GM18951 (cell line): ENCODE measurements around the gene TBR1.

Source experiments
- POLR2A ChIP-seq: IDR thresholded peaks from 4 replicates; pipeline ENCODE4 v1.6.1; 2011; ENCODE audit warnings: mild to moderate bottlenecking; ENCODE audit not compliant: insufficient read length, insufficient read depth; ENCODE audit errors: extremely low read depth
- in situ Hi-C: fragments of 300-500 bp; cut with MboI; formaldehyde crosslinking; loops from one replicate; pipeline ENCODE4 v1.12.0; 2022; ENCODE audit warnings: low sequenced_read_pairs, mixed read lengths, inconsistent platforms; ENCODE audit not compliant: unreplicated experiment

Gene TBR1

GRCh38 chr2:161415987-161416707, at the start of gene TBR1:
Gene TBR1 (plus strand): TSS chr2:161416297. CDS start chr2:161416411, 114 bp downstream.
- no peak for TF ChIP-seq POLR2A
- in situ Hi-C loops: no loop called here

GRCh38 chr2:161367675-161368074, 48.4 kb upstream of the TBR1 start:
- TF ChIP-seq POLR2A: no peak
- in situ Hi-C loops: no loop called here

GRCh38 chr2:161369311-161369710, 46.8 kb upstream of the TBR1 start:
- in situ Hi-C loops: no loop called here
- TF ChIP-seq POLR2A: no peak

- in situ Hi-C loops: no loop called here
- TF ChIP-seq POLR2A: no peak
Measured at GRCh38 chr2:161370981-161371380, 45.1 kb upstream of the TBR1 start.

GRCh38 chr2:161371869-161372268, 44.2 kb upstream of the TBR1 start:
- in situ Hi-C loops: no loop called here
- no peak for TF ChIP-seq POLR2A

GRCh38 chr2:161373942-161374341, 42.2 kb upstream of the TBR1 start:
- TF ChIP-seq POLR2A: no peak
- in situ Hi-C loops: no loop called here

GRCh38 chr2:161374446-161374845, 41.7 kb upstream of the TBR1 start:
- TF ChIP-seq POLR2A: no peak
- in situ Hi-C loops: no loop called here

- TF ChIP-seq POLR2A: no peak
- in situ Hi-C loops: no loop called here
Measured at GRCh38 chr2:161379740-161380139, 36.4 kb upstream of the TBR1 start.

- in situ Hi-C loops: no loop called here
- no peak for TF ChIP-seq POLR2A
Measured at GRCh38 chr2:161381546-161381945, 34.6 kb upstream of the TBR1 start.

GRCh38 chr2:161382747-161383146, 33.4 kb upstream of the TBR1 start:
- TF ChIP-seq POLR2A: no peak
- in situ Hi-C loops: no loop called here

- TF ChIP-seq POLR2A: no peak
- in situ Hi-C loops: no loop called here
Measured at GRCh38 chr2:161384864-161385263, 31.2 kb upstream of the TBR1 start.

GRCh38 chr2:161386228-161386824, 29.8 kb upstream of the TBR1 start:
- TF ChIP-seq POLR2A: no peak
- in situ Hi-C loops: no loop called here

GRCh38 chr2:161388146-161388779, 27.8 kb upstream of the TBR1 start:
- in situ Hi-C loops: no loop called here
- TF ChIP-seq POLR2A: no peak
